Mucosa of descending colon (tissue), 3 donors: Measurements from ENCODE around the gene GMPPA. TPM values are rescaled to one million over a fixed set of nuclear protein-coding genes. Genes with fewer than 3 reads are reported as not detected.

Experiments
- ATAC-seq: fragments of 200-7000 bp; cut with Tn5 transposase; one replicate; pipeline ENCODE4 v1.9.1; 2020; ENCODE audit warnings: mild to moderate bottlenecking, moderate library complexity
- DNase-seq, 3 donors: peaks; one replicate each; pipeline ENCODE4 v3.0.0-alpha.2; 2020
- H3K36me3 ChIP-seq: fragments of 200-600 bp; one replicate; pipeline ENCODE4 v1.8.0; 2021; ENCODE audit warnings: low read depth, mild to moderate bottlenecking
- H3K4me1 ChIP-seq: fragments of 200-600 bp; one replicate; pipeline ENCODE4 v1.8.0; 2021; ENCODE audit warnings: low read depth, mild to moderate bottlenecking
- H3K4me3 ChIP-seq: fragments of 200-600 bp; one replicate; pipeline ENCODE4 v1.8.0; 2021; ENCODE audit warnings: mild to moderate bottlenecking
- H3K9me3 ChIP-seq: fragments of 200-600 bp; one replicate; pipeline ENCODE4 v1.8.0; 2021; ENCODE audit warnings: mild to moderate bottlenecking
- CTCF ChIP-seq: fragments of 200-600 bp; IDR thresholded peaks from one replicate; pipeline ENCODE4 v1.8.0; 2022; ENCODE audit warnings: antibody characterized with exemption, mild to moderate bottlenecking
- intact Hi-C, 2 donors: fragments of 100-400 bp; cut with DNase I in 1 of 2; cut with micrococcal nuclease in 1 of 2; formaldehyde crosslinking; loops; one replicate each; pipeline versions ENCODE4 v1.11.0 to v1.11.1; 2022; cut with DNase I, micrococcal nuclease
- total RNA-seq, 3 donors: library from RNA; stranded (reverse); fragmentation: NEBNext Ultra II Directional in 2 of 3; extraction: Animal tissue kit (Norgen Biotek cat#: 25700) in 2 of 3; gene quantifications; one replicate each; pipeline versions ENCODE4 v1.2.1 to v1.2.4, GENCODE V29; 2021 to 2023
- donor health status: DM: no; HTN: no; CAD: no; lungs with moderate emphysema.
- donor health status: DM: no; HTN: no; CAD: no.
- donor health status: DM: no; HTN: yes; CAD: no.

GMPPA gene
- total RNA-seq, 3 donors from 2014 or later, result 33.6 to 52.6 (median 43.6) TPM

GRCh38 chr2:219536967-219537366, 38.3 kb downstream of the GMPPA start:
- intact Hi-C loops, result loop anchor here in 1 of 2 donors (10.0 kb wide), 1 partner anchor 132 kb away; no protein-coding TSS in a partner anchor
- TF ChIP-seq CTCF, result no peak
- Histone ChIP-seq H3K9me3 (no peaks in the 10 kb centered on the region), H3K36me3 (no peaks in the 10 kb centered on the region), H3K4me3 (no peak overlapping the region), H3K4me1 (peaks cover 3% of the 10 kb centered on the region)
- DNase-seq, result peak in 1 of 3 donors; percentile 26
- no peak for ATAC-seq

- Histone ChIP-seq H3K36me3 (no peaks in the 10 kb centered on the region), H3K4me3 (no peak overlapping the region), H3K4me1 (peaks cover 9% of the 10 kb centered on the region), H3K9me3 (no peaks in the 10 kb centered on the region)
- no peak for ATAC-seq
- intact Hi-C loops, result loop anchor here in 1 of 2 donors (10.0 kb wide), 1 partner anchor 133 kb away; no protein-coding TSS in a partner anchor
- no peak for TF ChIP-seq CTCF
- peak in 1 of 3 donors; percentile 40 for DNase-seq
These were observed 39.2 kb downstream of the GMPPA start for GRCh38 chr2:219537657-219538488.

- intact Hi-C loops, result loop anchor here in 1 of 2 donors (10.0 kb wide), 1 partner anchor 134 kb away; no protein-coding TSS in a partner anchor
These were observed 39.8 kb downstream of the GMPPA start for GRCh38 chr2:219538504-219538951.

GRCh38 chr2:219538956-219539788, 40.5 kb downstream of the GMPPA start:
- Histone ChIP-seq H3K4me1 (peaks cover 11% of the 10 kb centered on the region), H3K36me3 (no peaks in the 10 kb centered on the region), H3K4me3 (no peak overlapping the region), H3K9me3 (no peaks in the 10 kb centered on the region)
- DNase-seq (peak in 1 of 3 donors; percentile 45), ATAC-seq (no peak)
- intact Hi-C loops, result loop anchor here in 1 of 2 donors (10.0 kb wide), 1 partner anchor 134 kb away; no protein-coding TSS in a partner anchor
- no peak for TF ChIP-seq CTCF

More at GRCh38 chr2:219538504-219538951, 39.8 kb downstream of the GMPPA start:
- Histone ChIP-seq H3K4me3 (no peak overlapping the region), H3K36me3 (no peaks in the 10 kb centered on the region), H3K4me1 (peaks cover 9% of the 10 kb centered on the region), H3K9me3 (no peaks in the 10 kb centered on the region)
- ATAC-seq (no peak), DNase-seq (peak in 1 of 3 donors; percentile 23)
- no peak for TF ChIP-seq CTCF

- DNase-seq (peak in 1 of 3 donors; percentile 53), ATAC-seq (no peak)
- no peak for TF ChIP-seq CTCF
- intact Hi-C loops, result loop anchor here in 1 of 2 donors (10.0 kb wide), 1 partner anchor 135 kb away; no protein-coding TSS in a partner anchor
- H3K9me3 ChIP-seq, result no peaks in the 10 kb centered on the region
- H3K4me3 ChIP-seq, result no peak overlapping the region
- H3K4me1 ChIP-seq, result peaks cover 15% of the 10 kb centered on the region
- H3K36me3 ChIP-seq, result no peaks in the 10 kb centered on the region
These were observed 41.4 kb downstream of the GMPPA start for GRCh38 chr2:219539926-219540678.
